Right hindlimb (tissue), 1 donor: ENCODE data around the gene SGPP1.
"Not testable (repeated sequence)": the region's sequence is repeated elsewhere in the genome, so short reads cannot be mapped to it uniquely, and the experiment has no call there.

ENCODE experiments used
- DNase-seq: peaks from one replicate; pipeline ENCODE4 v3.0.0-alpha.2; 2018

Gene SGPP1

GRCh38 chr14:63672417-63673180 lies 55.3 kb downstream of the SGPP1 start:
- no peak for DNase-seq

DNA sequence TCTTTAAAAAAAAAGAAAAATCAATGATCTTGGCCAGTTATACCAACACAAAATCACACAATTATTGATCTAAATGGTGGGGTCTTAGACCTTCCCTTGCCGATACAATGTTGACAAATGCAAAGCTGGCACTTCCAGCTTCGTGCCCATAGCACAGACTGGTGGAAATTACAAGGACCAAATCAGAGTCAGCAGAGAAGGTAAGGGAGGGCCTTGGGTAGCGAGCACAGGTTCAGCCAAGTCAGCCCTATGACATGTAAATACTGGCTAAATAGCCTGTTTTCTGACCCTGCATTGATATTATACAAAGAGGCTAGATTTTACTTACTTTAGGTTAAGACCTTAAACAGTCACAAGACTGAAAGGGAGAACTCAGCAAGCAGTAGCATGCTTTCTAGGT lies 55.9 kb downstream of the SGPP1 start:
- DNase-seq: no peak

GRCh38 chr14:63670692-63671091 lies 57.2 kb downstream of the SGPP1 start:
- no peak for DNase-seq

- DNase-seq: no peak
Measured at GRCh38 chr14:63666335-63666734, 61.5 kb downstream of the SGPP1 start.

DNA sequence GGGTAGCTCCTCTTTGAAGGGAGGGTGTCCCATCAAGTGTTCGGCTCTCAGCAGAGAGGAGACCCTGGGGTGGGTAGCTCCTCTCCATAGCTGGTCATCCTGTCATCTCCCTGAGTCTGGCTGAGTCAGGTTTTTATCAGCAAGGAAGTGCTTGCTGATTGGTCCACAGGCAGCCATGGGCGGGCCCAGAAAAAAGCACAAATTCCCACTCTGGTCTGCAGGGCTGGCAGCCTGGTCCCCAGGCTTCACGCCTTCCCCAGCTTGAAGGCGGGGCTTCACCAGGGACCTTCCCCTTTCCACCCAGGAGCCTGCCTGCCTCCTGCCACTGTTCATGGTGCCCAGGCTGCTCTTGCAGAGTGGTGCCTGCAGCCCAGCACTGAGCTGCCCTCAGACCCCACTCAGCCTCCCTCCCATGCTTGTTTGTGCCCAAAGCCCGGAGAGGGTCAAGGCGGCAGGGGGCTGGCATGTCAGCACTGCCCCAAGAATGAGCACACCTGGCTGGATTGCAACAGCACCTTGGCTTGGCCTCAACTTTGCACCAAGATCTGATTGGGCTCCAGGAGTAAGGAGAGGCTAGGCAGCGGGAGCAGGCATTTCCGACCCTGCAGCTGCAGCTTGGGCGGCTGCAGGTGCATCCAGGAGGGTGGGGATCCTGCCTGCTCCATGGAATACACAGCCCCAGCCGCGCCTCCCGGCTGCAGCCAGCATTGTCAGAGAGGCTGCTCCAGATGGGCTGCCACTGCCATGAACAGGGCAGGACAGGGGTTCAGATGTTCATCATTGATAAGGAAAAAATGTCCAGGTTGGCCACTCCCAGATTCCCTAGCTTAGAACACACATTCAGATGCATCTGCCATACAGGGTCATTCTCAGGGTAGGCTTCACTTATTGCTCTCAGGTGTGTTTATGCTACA lies 64.2 kb downstream of the SGPP1 start:
- DNase-seq: no peak

- DNase-seq: no peak
Measured at GRCh38 chr14:63662776-63663175, 65.1 kb downstream of the SGPP1 start.

- not testable (repeated sequence) for DNase-seq
Measured at GRCh38 chr14:63661881-63662280, 66.0 kb downstream of the SGPP1 start.

DNA sequence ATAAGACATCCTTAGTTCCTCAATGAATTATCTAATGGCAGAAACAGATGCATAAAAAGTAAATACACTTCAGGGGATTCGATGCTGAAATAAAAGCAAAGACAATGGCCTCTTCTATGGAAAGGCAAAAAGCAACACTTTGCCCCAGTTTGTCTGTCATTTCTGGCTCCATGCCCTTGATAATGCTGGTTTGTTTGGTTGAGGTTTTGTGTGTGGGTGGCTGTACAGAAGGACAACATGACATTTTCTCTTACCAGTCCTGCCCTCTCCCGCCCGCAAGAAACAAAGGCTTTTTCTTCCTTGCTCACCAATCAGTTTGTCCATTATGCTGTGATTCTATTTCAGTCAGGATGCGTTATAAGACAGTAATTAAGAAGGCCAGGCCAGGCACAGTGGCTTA lies 68.1 kb downstream of the SGPP1 start:
- DNase-seq: no peak

DNA sequence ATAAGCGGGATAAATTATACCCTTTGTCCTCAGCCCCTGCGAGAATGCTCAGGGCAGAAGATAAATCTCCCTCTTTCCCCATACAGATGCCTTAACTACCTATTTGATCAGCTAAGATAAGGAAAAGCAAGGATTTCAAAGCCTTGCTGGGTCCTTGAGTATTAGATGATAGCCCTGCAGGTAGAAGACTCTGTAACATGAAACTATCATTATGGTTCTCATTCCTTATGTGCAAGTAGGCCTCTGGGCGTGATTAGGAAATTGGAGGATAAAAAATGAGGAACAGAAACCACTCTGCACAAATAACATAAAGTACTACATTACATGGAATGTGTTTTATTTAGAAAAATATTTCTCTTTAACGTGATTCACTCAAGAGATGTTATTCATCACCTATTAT lies 71.7 kb downstream of the SGPP1 start:
- no peak for DNase-seq

DNA sequence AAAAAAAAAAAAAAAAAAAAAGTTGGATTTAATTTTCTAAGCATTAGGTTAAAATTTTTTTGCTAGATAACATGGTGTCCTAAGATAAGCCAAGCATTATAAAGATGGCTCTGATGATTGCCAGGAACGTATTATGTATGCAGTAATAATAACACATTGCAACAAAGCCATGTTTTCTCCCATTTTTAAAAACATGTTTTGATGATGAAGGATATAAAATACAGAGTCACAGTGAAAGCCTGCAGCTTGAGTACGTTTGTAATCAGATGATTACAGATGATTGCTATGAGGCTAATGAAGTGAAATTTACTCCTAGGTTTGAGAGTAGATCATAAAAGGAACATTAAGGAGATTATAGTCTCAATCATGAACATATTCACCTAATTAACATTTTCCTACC lies 72.9 kb downstream of the SGPP1 start:
- DNase-seq: no peak

DNA sequence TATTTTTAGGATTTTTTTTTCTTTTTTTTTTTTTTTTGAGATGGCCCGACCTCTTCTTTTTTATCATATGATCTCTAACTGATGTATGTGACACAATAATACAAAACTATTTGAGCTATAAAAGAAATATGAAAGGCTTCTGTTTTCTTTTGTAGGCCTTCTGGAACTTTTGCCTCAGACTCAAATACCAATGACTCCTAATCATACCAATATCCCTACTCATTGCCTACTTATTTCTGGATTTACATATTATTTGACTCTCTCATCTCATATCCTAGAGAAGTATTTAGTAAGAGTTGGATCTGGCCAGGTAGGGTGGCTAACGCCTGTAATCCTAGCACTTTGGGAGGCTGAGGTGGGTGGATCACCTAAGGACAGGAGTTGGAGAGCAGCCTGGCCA lies 73.5 kb downstream of the SGPP1 start:
- DNase-seq: no peak

DNA sequence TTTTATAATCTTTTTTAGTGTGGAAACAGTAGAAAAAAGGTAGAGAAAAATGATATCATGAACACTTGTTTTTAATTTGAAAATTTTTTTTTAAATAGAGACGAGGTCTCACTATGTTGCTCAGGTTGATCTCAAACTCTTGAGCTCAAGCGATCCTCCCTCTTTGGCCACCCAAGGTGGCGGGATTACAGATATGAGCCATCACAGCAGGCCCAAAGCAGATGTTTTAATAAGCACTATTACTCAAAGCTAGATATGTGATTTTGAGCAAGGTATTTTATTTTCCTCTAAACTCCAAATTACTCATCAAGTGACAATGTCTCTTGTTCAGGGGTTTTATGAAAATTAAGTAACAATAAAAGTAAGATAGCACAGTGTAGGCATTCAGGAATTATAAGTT lies 75.5 kb downstream of the SGPP1 start:
- no peak for DNase-seq

GRCh38 chr14:63650256-63650952 lies 77.5 kb downstream of the SGPP1 start:
- no peak for DNase-seq

DNA sequence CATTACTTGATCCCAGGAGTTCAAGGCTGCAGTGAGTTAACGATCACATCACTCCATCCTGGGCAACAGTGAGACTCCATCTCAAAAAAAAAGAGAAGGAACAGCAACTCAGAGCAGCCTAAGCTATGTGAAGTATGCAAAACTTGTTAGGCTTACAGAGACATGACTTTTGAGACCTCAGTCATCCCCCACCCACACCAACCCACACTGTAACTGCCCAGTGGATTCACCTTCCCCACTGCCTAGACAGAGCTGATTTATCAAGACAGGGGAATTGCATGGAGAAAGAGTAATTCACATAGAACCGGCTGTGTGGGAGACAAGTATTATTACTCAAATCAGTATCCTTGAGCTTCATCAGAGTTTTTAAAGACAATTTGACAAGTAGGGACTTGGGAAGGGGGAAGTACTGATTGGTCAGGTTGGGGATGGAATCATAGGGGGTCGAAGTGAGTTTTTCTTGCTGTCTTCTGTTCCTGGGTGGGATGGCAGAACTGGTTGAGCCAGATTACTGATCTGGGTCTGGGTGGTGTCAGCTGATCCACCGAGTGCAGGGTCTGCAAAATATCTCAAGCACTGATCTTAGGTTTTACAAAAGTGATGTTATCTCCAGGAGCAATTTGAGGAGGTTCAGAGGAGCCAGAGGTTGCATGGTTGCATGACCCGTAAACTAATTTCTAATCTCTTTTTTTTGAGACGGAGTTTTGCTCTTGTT lies 80.0 kb downstream of the SGPP1 start:
- no peak for DNase-seq

DNA sequence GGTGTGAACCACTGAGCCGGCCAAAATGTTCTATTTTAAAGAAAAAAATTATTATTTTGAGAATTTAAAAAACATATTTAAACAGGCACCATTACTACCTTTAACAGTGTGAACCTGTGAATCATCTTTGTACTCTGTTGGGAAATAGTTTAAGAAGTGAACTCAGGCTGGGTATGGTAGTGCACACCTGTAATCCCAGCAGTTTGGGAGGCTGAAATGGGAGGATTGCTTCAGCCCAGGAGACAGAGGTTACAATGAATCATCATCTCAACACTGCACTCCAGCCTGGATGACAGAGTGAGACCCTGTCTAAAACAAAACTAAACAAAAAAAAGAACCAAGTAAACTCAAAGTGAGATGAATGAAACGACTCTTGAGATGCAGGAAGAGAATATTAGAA lies 83.1 kb downstream of the SGPP1 start:
- no peak for DNase-seq

DNA sequence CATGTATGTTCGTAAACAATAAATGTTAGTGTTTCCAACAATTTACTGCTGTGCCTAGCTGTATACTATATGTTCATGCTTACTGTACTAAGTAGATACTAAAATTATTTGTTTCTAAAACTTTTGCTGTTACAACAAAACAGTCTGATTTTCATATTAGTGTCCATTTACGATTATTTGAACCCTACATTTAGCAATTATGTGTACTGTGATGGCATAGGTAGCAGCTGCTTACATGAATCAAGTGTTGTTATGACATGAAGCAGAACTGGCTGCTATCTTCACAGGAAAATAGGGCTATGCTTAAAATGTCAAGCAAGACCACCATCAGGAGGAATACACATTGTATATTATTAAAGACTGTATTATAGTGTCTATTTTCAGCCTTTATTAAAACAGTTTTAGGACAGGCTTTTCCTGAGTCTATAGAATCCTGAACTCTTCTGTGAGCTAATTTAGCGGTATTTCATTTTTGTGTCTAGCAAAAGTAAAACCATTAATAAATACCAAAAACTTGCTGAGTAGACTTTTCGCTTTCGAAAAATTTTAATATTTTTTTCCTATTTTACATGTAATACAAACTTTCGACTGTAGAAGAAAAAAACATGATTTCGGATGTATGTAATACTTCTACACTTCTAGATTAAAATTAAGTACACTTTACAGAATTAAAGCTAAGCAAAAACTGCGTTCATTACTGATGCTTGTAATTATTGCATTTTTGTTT lies 85.0 kb downstream of the SGPP1 start:
- no peak for DNase-seq

GRCh38 chr14:63642229-63642611 lies 85.6 kb downstream of the SGPP1 start:
- peak; percentile 91 for DNase-seq

GRCh38 chr14:63641473-63642228 lies 86.2 kb downstream of the SGPP1 start, which contains the start of gene WDR89:
Gene WDR89 (minus strand): TSS chr14:63641871. CDS start chr14:63599942, 41,929 bp downstream.
- peak; percentile 99 for DNase-seq

GRCh38 chr14:63638493-63638892 lies 89.4 kb downstream of the SGPP1 start:
- no peak for DNase-seq

- not testable (repeated sequence) for DNase-seq
Measured at GRCh38 chr14:63636094-63636635, 91.7 kb downstream of the SGPP1 start.
